COLO829 (cell line): ENCODE results near the gene NDUFS6.

Experiments
- DNase-seq: peaks from one replicate; pipeline ENCODE4 v3.0.0; 2012; ENCODE audit warnings: low spot score

Gene NDUFS6

GRCh38 chr5:1853531-1853930 is 52.3 kb downstream of the NDUFS6 start:
- DNase-seq = no peak

GRCh38 chr5:1855075-1855474 is 53.9 kb downstream of the NDUFS6 start:
- no peak for DNase-seq

- DNase-seq = no peak
Measured at GRCh38 chr5:1855596-1855995, 54.4 kb downstream of the NDUFS6 start.

GRCh38 chr5:1856596-1857255 is 55.5 kb downstream of the NDUFS6 start:
- no peak for DNase-seq

- no peak for DNase-seq
Measured at GRCh38 chr5:1857256-1857600, 56.0 kb downstream of the NDUFS6 start.

GRCh38 chr5:1858436-1858835 is 57.2 kb downstream of the NDUFS6 start:
- no peak for DNase-seq

- no peak for DNase-seq
Measured at GRCh38 chr5:1859099-1859498, 57.9 kb downstream of the NDUFS6 start.

- no peak for DNase-seq
Measured at GRCh38 chr5:1860021-1860610, 58.9 kb downstream of the NDUFS6 start.

GRCh38 chr5:1860949-1861348 is 59.7 kb downstream of the NDUFS6 start:
- DNase-seq = no peak

GRCh38 chr5:1864896-1865440 is 63.8 kb downstream of the NDUFS6 start:
- no peak for DNase-seq

GRCh38 chr5:1865486-1865885 is 64.3 kb downstream of the NDUFS6 start:
- no peak for DNase-seq
